GM11168 (cell line): ENCODE results near the gene CDH13.

ENCODE experiments used
- in situ Hi-C: fragments of 300-500 bp; cut with MboI; formaldehyde crosslinking; loops from one replicate; pipeline ENCODE4 v1.12.0; 2022; ENCODE audit warnings: low sequenced_read_pairs; ENCODE audit not compliant: unreplicated experiment

The CDH13 gene

DNA sequence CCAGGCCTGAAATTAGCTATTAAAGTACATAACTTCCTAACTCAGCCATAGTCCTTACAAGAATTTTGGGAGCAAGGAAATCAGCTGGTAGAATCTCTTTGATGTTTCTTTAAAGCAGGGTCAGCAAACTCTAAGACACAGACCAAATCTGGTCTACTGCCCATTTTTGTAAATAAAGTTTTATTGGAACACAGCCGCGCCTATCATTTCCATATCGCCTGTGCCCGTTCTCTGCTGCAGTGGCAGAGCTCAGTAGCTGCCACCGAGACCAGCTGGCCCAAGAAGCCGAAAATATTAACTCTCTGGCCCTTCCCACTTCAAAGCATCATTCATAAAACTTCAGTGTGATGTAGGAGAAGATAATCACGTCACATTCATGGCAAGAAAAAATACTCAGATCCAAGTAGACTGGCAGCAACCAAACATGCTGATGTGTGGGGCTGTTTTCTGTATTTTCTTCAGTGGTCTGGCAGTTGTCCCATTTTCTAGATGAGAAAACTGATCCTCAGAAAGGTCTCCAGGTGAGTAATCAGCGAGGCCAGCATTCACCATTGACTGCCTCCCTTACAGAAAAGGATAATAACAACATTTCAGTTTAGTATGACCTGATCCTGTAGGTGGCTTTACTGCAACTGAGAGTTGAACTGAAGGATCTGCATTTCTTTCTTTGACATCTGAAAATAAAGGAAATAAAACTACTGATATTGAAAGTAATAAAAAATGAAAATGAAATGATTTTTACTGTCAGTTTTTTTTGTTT is 1163.1 kb downstream of the CDH13 start:
- in situ Hi-C loops, result no loop called here

GRCh38 chr16:83791916-83792315 is 1165.1 kb downstream of the CDH13 start:
- in situ Hi-C loops, result no loop called here

DNA sequence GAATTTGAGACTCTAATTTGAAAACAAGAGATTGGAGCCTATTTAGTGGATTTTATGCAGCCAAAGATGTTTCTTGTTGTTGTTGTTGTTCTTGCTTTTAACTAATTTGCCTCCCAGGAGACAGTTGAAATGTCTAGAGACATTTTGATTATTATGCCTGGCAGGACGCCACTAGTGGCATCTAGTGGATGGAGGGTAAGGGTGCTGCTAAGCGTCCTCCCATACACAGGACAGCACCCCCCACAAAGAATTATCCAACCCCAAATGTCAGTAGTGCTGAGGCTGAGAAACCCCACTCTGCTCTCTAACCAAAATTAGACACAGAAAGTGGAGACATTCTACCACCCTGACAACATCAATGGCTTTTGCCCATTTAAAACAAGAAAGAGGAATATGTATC is 1165.6 kb downstream of the CDH13 start:
- in situ Hi-C loops, result no loop called here

- in situ Hi-C loops, result no loop called here
Observed at GRCh38 chr16:83793179-83793578, 1166.4 kb downstream of the CDH13 start.

GRCh38 chr16:83794860-83795554 is 1168.2 kb downstream of the CDH13 start:
- in situ Hi-C loops, result no loop called here

- in situ Hi-C loops, result no loop called here
Observed at GRCh38 chr16:83797013-83797412, 1170.2 kb downstream of the CDH13 start.

DNA sequence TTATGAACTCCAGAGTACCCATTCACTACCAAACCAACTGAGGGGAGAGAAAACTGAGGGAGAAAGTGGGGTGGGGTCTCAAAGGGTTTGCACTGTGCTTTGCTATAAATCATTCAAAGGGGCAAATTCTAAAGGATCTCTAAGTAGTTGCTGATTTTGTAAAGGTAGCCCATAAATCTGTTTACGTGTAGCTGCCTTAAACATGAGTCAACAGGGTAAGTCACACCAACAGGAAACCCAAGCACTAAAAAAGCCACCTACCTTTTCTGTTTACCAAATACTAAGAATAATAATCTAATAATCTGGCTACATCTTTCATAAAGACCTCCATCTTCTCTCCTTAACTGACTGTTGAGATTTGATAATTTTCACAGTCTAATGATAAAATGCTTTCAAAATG is 1172.6 kb downstream of the CDH13 start:
- in situ Hi-C loops, result no loop called here

GRCh38 chr16:83802135-83802534 is 1175.4 kb downstream of the CDH13 start:
- in situ Hi-C loops, result no loop called here

DNA sequence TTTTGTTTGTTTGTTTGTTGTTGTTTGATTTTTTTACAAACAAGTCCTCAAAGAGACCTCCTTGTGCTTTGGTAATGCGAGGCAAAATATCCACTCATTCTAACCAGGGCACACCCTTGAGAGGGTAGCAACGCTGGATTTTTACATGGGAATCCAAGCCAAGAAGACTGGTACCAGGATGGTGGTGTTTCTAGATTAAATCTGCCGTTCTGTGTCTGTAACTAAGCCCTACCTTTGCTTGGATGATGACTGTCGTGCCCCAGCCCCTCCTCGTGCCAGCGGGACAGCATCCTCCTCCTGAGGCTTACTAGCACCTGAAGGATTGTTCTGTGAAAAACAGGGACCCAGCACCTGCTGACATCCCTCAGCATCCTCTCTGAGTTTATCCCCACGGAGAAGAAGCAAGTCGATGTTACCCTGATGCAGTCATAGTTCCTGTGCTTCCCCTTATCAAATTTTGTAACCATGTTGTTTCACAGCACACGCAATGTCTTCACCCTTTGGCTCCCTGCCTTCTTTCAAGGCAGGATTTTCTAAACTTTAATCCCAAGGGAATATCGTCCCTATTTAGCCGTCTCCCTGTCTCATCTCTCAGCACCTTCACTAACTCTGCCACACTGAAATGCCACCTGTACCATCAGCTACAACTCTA is 1175.9 kb downstream of the CDH13 start:
- in situ Hi-C loops, result no loop called here

DNA sequence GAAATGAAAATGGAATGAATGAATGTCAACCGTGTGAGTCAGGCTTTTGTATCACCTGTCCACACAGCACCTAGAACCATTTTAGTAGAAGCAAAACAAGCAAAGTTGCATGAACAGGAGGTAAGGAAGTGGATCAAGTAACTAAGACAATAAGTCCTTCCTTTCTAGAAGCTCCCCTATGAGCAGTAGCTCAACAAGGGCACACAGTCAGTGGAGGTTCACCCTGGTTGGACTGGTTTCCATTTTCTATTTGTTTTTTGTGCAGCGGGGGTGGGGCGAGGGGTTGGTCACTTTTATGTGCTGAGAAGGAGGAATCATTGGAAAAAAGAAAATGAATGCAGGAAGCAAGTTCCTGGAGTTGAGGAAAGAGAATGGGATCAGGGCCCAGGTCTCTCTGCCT is 1177.0 kb downstream of the CDH13 start:
- in situ Hi-C loops, result no loop called here

DNA sequence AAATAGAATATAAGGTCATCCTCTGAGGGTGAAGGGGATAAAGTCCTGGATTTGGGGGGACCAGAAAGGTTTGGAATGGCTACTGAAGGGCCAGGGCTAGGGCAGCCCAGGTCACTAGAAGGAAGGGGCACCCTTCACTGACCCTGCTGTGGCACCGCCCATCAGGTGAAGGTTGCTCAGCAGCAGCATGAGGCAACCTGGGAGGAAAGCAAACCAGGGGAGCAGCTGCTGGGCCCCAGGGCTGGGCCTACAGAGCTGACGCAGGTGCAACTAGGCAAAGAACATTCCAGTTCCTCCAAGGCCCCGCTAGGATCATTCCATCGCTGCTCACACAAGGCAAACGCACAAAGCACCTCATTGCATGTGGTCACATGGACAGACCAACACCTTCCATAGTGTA is 1177.6 kb downstream of the CDH13 start:
- in situ Hi-C loops, result no loop called here

- in situ Hi-C loops, result no loop called here
Observed at GRCh38 chr16:83806036-83806435, 1179.3 kb downstream of the CDH13 start.

- in situ Hi-C loops, result no loop called here
Observed at GRCh38 chr16:83806731-83807130, 1180.0 kb downstream of the CDH13 start.

- in situ Hi-C loops, result no loop called here
Observed at GRCh38 chr16:83807327-83807709, 1180.5 kb downstream of the CDH13 start.

- in situ Hi-C loops, result no loop called here
Observed at GRCh38 chr16:83807710-83808572, 1181.2 kb downstream of the CDH13 start, which contains the start of gene HSBP1. Gene HSBP1 (plus strand): TSS chr16:83807978. CDS start chr16:83808077, 99 bp downstream.

GRCh38 chr16:83808573-83809014 is 1181.8 kb downstream of the CDH13 start:
- in situ Hi-C loops, result no loop called here

DNA sequence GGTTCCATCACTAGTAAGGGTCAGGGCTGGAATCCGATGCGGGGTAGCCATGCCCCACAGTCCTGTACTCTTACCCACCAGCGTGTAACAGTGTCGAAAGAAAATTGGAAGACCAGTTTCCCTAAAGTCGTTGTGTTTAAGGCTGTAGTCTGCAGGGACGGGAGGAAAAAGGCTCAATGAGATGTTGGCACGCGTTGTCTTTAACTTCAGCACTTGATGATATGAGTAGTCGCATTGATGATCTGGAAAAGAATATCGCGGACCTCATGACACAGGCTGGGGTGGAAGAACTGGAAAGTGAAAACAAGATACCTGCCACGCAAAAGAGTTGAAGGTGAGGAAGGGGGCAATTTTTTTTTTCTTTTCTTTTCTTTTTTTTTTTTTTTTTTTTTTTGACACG is 1182.3 kb downstream of the CDH13 start:
- in situ Hi-C loops, result no loop called here

GRCh38 chr16:83810901-83811300 is 1184.1 kb downstream of the CDH13 start:
- in situ Hi-C loops, result no loop called here

GRCh38 chr16:83813823-83814658 is 1187.3 kb downstream of the CDH13 start:
- in situ Hi-C loops, result no loop called here

- in situ Hi-C loops, result no loop called here
Observed at GRCh38 chr16:83814659-83814985, 1187.9 kb downstream of the CDH13 start.
